Stimulated activated naive CD8-positive, alpha-beta T cell treated with anti-CD3 and anti-CD28 coated beads, Interleukin-15, amount 100 ng/mL, for 72 hours (primary cell): ENCODE data around the gene ACSS1.

Source experiments
- ATAC-seq: fragments of 150-1000 bp; cut with Tn5 transposase; 2 replicates; pipeline ENCODE4 v1.10.0; 2021; ENCODE audit warnings: mild to moderate bottlenecking, moderate library complexity
- DNase-seq, 2 donors: peaks; one replicate each; pipeline ENCODE4 v3.0.0; 2021 to 2022
- H3K27ac Mint-ChIP-seq, 2 donors: one replicate each; pipeline ENCODE4 v1.8.0; 2022; ENCODE audit warnings: mild to moderate bottlenecking in 2 of 2, mixed read lengths in 2 of 2, moderate library complexity in 2 of 2
- H3K27me3 Mint-ChIP-seq: one replicate; pipeline ENCODE4 v1.8.0; 2022; ENCODE audit warnings: mixed read lengths
- H3K4me1 Mint-ChIP-seq: one replicate; pipeline ENCODE4 v1.8.0; 2022; ENCODE audit warnings: mild to moderate bottlenecking, mixed read lengths
- H3K4me3 Mint-ChIP-seq, 2 donors: one replicate each; pipeline ENCODE4 v1.8.0; 2022; ENCODE audit warnings: mild to moderate bottlenecking in 2 of 2, mixed read lengths in 2 of 2, moderate library complexity in 1 of 2
- H3K9me3 Mint-ChIP-seq, 2 donors: one replicate each; pipeline ENCODE4 v1.8.0; 2022; ENCODE audit warnings: mixed read lengths in 2 of 2

The ACSS1 gene

GRCh38 chr20:24994470-24995368 lies 63.2 kb downstream of the ACSS1 start:
- peak overlapping the region in 1 of 2 donors; percentile 57 for H3K4me3 Mint-ChIP-seq
- peak overlapping the region; percentile 14 to 59 for H3K27ac Mint-ChIP-seq
- H3K4me1 Mint-ChIP-seq = peaks cover 45% of the 10 kb centered on the region
- peaks cover 8% of the 10 kb centered on the region for H3K27me3 Mint-ChIP-seq
- DNase-seq (peak; percentile 83 to 85), ATAC-seq (peak; percentile 38)
- no peaks in the 10 kb centered on the region for H3K9me3 Mint-ChIP-seq

GRCh38 chr20:24994186-24994465 lies 63.8 kb downstream of the ACSS1 start:
- Mint-ChIP-seq H3K27ac (no peak overlapping the region), H3K4me3 (no peak overlapping the region), H3K4me1 (peaks cover 48% of the 10 kb centered on the region), H3K9me3 (no peaks in the 10 kb centered on the region), H3K27me3 (peaks cover 8% of the 10 kb centered on the region)
- DNase-seq (no peak), ATAC-seq (no peak)

GRCh38 chr20:24993337-24994185 lies 64.4 kb downstream of the ACSS1 start:
- Mint-ChIP-seq H3K27me3 (peaks cover 3% of the 10 kb centered on the region), H3K4me3 (peak overlapping the region in 1 of 2 donors; percentile 81), H3K9me3 (no peaks in the 10 kb centered on the region), H3K27ac (peak overlapping the region; percentile 96 to 98), H3K4me1 (peaks cover 54% of the 10 kb centered on the region)
- no peak for ATAC-seq
- DNase-seq = no peak

- peak; percentile 94 to 95 for DNase-seq
- H3K27me3 Mint-ChIP-seq = no peaks in the 10 kb centered on the region
- peak; percentile 97 for ATAC-seq
- H3K9me3 Mint-ChIP-seq = no peaks in the 10 kb centered on the region
- H3K4me3 Mint-ChIP-seq = peak within 1 kb of the TSS; percentile 81 to 97
- H3K4me1 Mint-ChIP-seq = peaks cover 63% of the 10 kb centered on the region
- peak within 1 kb of the TSS; percentile 96 to 98 for H3K27ac Mint-ChIP-seq
Observed at GRCh38 chr20:24992487-24993205, 65.3 kb downstream of the ACSS1 start, which contains the start of gene APMAP. APMAP (minus strand) TSS chr20:24992751; CDS start chr20:24992688, 63 bp downstream.

DNA sequence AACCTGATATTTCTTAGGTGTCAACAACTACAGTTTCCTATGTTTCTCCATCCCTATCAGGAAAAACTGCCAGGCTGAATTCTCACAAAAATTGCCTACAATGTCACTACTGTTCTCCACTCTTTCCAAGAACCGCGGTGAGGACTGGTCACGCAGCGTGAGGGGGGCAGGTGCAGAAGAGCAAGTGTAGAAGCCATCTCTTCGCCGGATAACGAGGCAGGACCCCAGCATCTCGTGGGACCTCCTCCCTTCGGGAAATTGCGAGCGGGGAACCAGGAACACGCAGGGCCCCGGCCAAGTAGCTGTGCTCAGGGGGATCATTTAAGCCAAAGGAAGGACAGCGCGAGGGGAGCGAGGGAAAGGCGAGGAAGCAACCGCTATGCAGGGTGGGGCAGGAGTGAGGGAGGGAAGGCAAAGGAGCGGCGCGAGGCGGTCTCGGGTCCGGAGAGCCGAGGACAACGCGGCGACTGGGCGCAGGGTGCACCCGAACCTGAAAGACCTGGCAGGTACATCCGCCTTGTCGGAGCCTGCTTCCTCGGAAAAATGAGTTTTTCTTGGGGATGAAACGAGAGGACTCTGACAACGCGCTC lies 65.9 kb downstream of the ACSS1 start:
- H3K27me3 Mint-ChIP-seq = no peaks in the 10 kb centered on the region
- H3K4me1 Mint-ChIP-seq = peaks cover 70% of the 10 kb centered on the region
- H3K4me3 Mint-ChIP-seq = peak overlapping the region; percentile 81 to 97
- ATAC-seq (peak; percentile 24), DNase-seq (peak; percentile 17 to 29)
- H3K27ac Mint-ChIP-seq = peak overlapping the region; percentile 96 to 98
- no peaks in the 10 kb centered on the region for H3K9me3 Mint-ChIP-seq

GRCh38 chr20:24990810-24991252 lies 67.1 kb downstream of the ACSS1 start:
- Mint-ChIP-seq H3K9me3 (no peaks in the 10 kb centered on the region), H3K4me1 (peaks cover 81% of the 10 kb centered on the region), H3K27me3 (no peaks in the 10 kb centered on the region), H3K27ac (peak overlapping the region in 1 of 2 donors; percentile 29), H3K4me3 (peak overlapping the region; percentile 81 to 97)
- DNase-seq = no peak
- ATAC-seq = no peak

- Mint-ChIP-seq H3K27ac (no peak overlapping the region), H3K4me1 (peaks cover 84% of the 10 kb centered on the region), H3K4me3 (peak overlapping the region; percentile 40 to 53), H3K27me3 (no peaks in the 10 kb centered on the region), H3K9me3 (no peaks in the 10 kb centered on the region)
- DNase-seq (no peak), ATAC-seq (no peak)
Observed at GRCh38 chr20:24989162-24989561, 68.8 kb downstream of the ACSS1 start.

- Mint-ChIP-seq H3K4me3 (peak overlapping the region; percentile 36 to 53), H3K9me3 (no peaks in the 10 kb centered on the region), H3K27me3 (no peaks in the 10 kb centered on the region), H3K27ac (peak overlapping the region; percentile 48 to 88), H3K4me1 (peaks cover 76% of the 10 kb centered on the region)
- ATAC-seq = no peak
- DNase-seq = no peak
Observed at GRCh38 chr20:24987873-24988835, 69.8 kb downstream of the ACSS1 start.

- peaks cover 76% of the 10 kb centered on the region for H3K4me1 Mint-ChIP-seq
- peak overlapping the region; percentile 87 to 94 for H3K27ac Mint-ChIP-seq
- ATAC-seq (peak; percentile 88), DNase-seq (peak; percentile 30 to 62)
- no peaks in the 10 kb centered on the region for H3K27me3 Mint-ChIP-seq
- no peaks in the 10 kb centered on the region for H3K9me3 Mint-ChIP-seq
- H3K4me3 Mint-ChIP-seq = peak overlapping the region; percentile 27 to 36
Observed at GRCh38 chr20:24987244-24987643, 70.7 kb downstream of the ACSS1 start.

- no peaks in the 10 kb centered on the region for H3K27me3 Mint-ChIP-seq
- H3K9me3 Mint-ChIP-seq = no peaks in the 10 kb centered on the region
- DNase-seq (no peak), ATAC-seq (no peak)
- peak overlapping the region; percentile 63 to 94 for H3K27ac Mint-ChIP-seq
- H3K4me3 Mint-ChIP-seq = peak overlapping the region in 1 of 2 donors; percentile 21
- H3K4me1 Mint-ChIP-seq = peaks cover 79% of the 10 kb centered on the region
Observed at GRCh38 chr20:24986436-24987015, 71.4 kb downstream of the ACSS1 start.

DNA sequence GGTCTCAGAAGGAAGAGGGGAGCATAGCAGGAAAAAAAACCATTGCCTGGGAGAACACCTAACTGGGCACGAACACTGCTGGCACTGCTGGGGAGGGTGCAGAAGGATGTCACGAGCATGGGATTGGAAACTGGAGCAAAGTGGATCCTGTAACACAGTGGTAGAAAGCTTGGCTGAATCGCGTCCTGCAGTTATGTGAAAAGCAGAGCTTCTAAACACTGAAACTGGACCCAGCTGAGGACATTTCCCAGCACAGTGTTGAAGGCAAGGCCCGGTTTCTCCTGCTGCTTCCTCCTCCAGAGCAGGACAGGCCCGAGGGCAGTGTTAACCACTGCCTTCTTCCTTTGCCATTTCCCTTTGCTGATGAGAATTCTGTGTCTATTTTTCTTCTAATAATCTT lies 72.1 kb downstream of the ACSS1 start:
- Mint-ChIP-seq H3K4me3 (no peak overlapping the region), H3K27ac (peak overlapping the region in 1 of 2 donors; percentile 71), H3K4me1 (peaks cover 75% of the 10 kb centered on the region), H3K9me3 (no peaks in the 10 kb centered on the region), H3K27me3 (no peaks in the 10 kb centered on the region)
- no peak for ATAC-seq
- no peak for DNase-seq

DNA sequence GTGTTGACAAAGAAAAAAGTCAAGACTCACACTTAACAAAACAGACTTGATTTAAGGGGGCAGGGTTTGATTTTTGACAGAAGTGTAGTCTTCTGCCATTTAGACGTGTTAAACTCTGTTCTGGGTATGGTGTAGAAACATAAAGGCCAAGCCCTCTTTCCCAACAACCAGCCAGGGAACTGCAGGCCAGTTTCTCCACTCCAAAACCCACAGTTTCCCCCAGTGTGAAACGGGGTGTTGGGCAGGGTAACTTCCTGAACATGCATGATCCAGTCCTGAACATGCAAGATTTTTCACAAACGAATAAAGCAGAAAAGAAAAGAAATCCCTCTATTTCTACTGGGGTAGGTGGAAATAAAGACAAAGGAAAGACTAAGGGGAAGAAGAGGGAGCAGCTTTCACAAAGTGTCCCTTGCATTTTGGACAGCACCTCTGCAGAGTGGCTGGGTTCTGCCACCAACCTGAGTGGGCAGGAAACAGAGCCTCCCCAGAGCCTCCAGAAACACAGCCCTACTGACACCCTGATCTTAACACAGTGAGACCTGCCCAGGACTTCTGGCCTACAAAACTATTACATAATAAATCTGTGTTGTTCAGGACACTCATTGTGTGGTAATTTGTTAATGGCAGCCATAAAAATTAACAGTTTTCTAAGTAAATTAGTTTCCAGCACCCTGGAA lies 72.8 kb downstream of the ACSS1 start:
- Mint-ChIP-seq H3K27me3 (no peaks in the 10 kb centered on the region), H3K4me3 (no peak overlapping the region), H3K27ac (peak overlapping the region in 1 of 2 donors; percentile 34), H3K9me3 (peaks cover 0 to 2% of the 10 kb centered on the region in 2 donors), H3K4me1 (peaks cover 69% of the 10 kb centered on the region)
- ATAC-seq = no peak
- DNase-seq = no peak

DNA sequence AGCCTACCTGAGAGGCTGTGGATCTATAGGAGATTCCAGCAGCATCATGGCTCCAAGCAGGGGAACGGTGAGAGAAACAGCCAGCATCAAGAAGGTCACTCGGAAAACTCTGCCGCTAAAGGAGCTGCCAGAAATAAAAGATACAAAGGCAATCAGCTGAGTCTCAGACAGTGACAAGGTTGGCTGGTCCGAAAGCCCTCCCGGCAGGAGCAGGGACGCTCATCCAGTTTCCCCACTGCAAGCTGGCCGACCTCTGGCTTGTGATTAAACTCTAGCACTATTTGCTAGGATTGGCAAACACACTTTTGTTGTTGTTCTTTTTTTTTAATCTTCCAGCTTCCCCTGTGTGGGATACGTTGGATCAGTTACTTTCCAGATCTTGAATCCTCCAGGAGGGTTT lies 74.0 kb downstream of the ACSS1 start:
- Mint-ChIP-seq H3K9me3 (peaks cover 0 to 7% of the 10 kb centered on the region in 2 donors), H3K27me3 (no peaks in the 10 kb centered on the region), H3K4me3 (no peak overlapping the region), H3K4me1 (peaks cover 67% of the 10 kb centered on the region), H3K27ac (no peak overlapping the region)
- ATAC-seq (no peak), DNase-seq (no peak)
